ENCODE data around the gene NEK7.

Gene NEK7

GRCh38 chr1:198151688-198152087 lies 5.1 kb upstream of the NEK7 start:
- no peaks in the 10 kb centered on the region for H3K36me3 ChIP-seq (ENCODE audit: insufficient read depth, low read depth, low read length)
- no peak overlapping the region for H3K27ac ChIP-seq (ENCODE audit: low read length)
- no peaks in the 10 kb centered on the region for H3K4me1 ChIP-seq (ENCODE audit: insufficient read depth, low read length)
- H3K27me3 ChIP-seq (ENCODE audit: insufficient read depth, low read length), result no peaks in the 10 kb centered on the region
- no peaks in the 10 kb centered on the region for H3K9me3 ChIP-seq (ENCODE audit: insufficient read depth, low read depth, low read length)
- H3K4me3 ChIP-seq (ENCODE audit: low read length), result no peak overlapping the region
- no peak overlapping the region for H3K9ac ChIP-seq (ENCODE audit: low read depth, low read length)

- Histone ChIP-seq H3K4me3 (ENCODE audit: low read length) (no peak overlapping the region), H3K9ac (ENCODE audit: low read depth, low read length) (no peak overlapping the region), H3K4me1 (ENCODE audit: insufficient read depth, low read length) (peaks cover 4% of the 10 kb centered on the region), H3K9me3 (ENCODE audit: insufficient read depth, low read depth, low read length) (no peaks in the 10 kb centered on the region), H3K36me3 (ENCODE audit: insufficient read depth, low read depth, low read length) (no peaks in the 10 kb centered on the region), H3K27ac (ENCODE audit: low read length) (no peak overlapping the region), H3K27me3 (ENCODE audit: insufficient read depth, low read length) (no peaks in the 10 kb centered on the region)
These were observed 3.7 kb upstream of the NEK7 start for GRCh38 chr1:198153103-198153502.

GRCh38 chr1:198153804-198154203 lies 3.0 kb upstream of the NEK7 start:
- H3K27ac ChIP-seq (ENCODE audit: low read length), result no peak overlapping the region
- no peaks in the 10 kb centered on the region for H3K36me3 ChIP-seq (ENCODE audit: insufficient read depth, low read depth, low read length)
- H3K4me1 ChIP-seq (ENCODE audit: insufficient read depth, low read length), result peaks cover 7% of the 10 kb centered on the region
- no peak overlapping the region for H3K4me3 ChIP-seq (ENCODE audit: low read length)
- H3K9me3 ChIP-seq (ENCODE audit: insufficient read depth, low read depth, low read length), result no peaks in the 10 kb centered on the region
- H3K27me3 ChIP-seq (ENCODE audit: insufficient read depth, low read length), result no peaks in the 10 kb centered on the region
- no peak overlapping the region for H3K9ac ChIP-seq (ENCODE audit: low read depth, low read length)

GRCh38 chr1:198155253-198155652 lies 1.5 kb upstream of the NEK7 start:
- Histone ChIP-seq H3K27me3 (ENCODE audit: insufficient read depth, low read length) (no peaks in the 10 kb centered on the region), H3K27ac (ENCODE audit: low read length) (no peak overlapping the region), H3K4me1 (ENCODE audit: insufficient read depth, low read length) (peaks cover 14% of the 10 kb centered on the region)

GRCh38 chr1:198156111-198156744 lies 570 bp upstream of the NEK7 start:
- Histone ChIP-seq H3K9ac (ENCODE audit: low read depth, low read length) (peak overlapping the region; percentile 86), H3K27ac (ENCODE audit: low read length) (no peak overlapping the region), H3K27me3 (ENCODE audit: insufficient read depth, low read length) (no peaks in the 10 kb centered on the region), H3K4me3 (ENCODE audit: low read length) (peak overlapping the region; percentile 88), H3K9me3 (ENCODE audit: insufficient read depth, low read depth, low read length) (no peaks in the 10 kb centered on the region), H3K36me3 (ENCODE audit: insufficient read depth, low read depth, low read length) (no peaks in the 10 kb centered on the region), H3K4me1 (ENCODE audit: insufficient read depth, low read length) (peaks cover 14% of the 10 kb centered on the region)

More at GRCh38 chr1:198155253-198155652, 1.5 kb upstream of the NEK7 start:
- Histone ChIP-seq H3K9ac (ENCODE audit: low read depth, low read length) (no peak overlapping the region), H3K36me3 (ENCODE audit: insufficient read depth, low read depth, low read length) (no peaks in the 10 kb centered on the region), H3K4me3 (ENCODE audit: low read length) (no peak overlapping the region), H3K9me3 (ENCODE audit: insufficient read depth, low read depth, low read length) (no peaks in the 10 kb centered on the region)

GRCh38 chr1:198157241-198157846 lies 546 bp downstream of the NEK7 start:
- Histone ChIP-seq H3K9ac (ENCODE audit: low read depth, low read length) (peak overlapping the region; percentile 84; the same call in 1 of the 2 replicates), H3K27ac (ENCODE audit: low read length) (no peak overlapping the region), H3K4me3 (ENCODE audit: low read length) (peak overlapping the region; percentile 88), H3K9me3 (ENCODE audit: insufficient read depth, low read depth, low read length) (no peaks in the 10 kb centered on the region), H3K4me1 (ENCODE audit: insufficient read depth, low read length) (peaks cover 16% of the 10 kb centered on the region), H3K27me3 (ENCODE audit: insufficient read depth, low read length) (no peaks in the 10 kb centered on the region), H3K36me3 (ENCODE audit: insufficient read depth, low read depth, low read length) (no peaks in the 10 kb centered on the region)

- Histone ChIP-seq H3K4me1 (ENCODE audit: insufficient read depth, low read length) (peaks cover 16% of the 10 kb centered on the region), H3K36me3 (ENCODE audit: insufficient read depth, low read depth, low read length) (no peaks in the 10 kb centered on the region), H3K27me3 (ENCODE audit: insufficient read depth, low read length) (no peaks in the 10 kb centered on the region), H3K27ac (ENCODE audit: low read length) (peak overlapping the region; percentile 80), H3K9me3 (ENCODE audit: insufficient read depth, low read depth, low read length) (no peaks in the 10 kb centered on the region), H3K9ac (ENCODE audit: low read depth, low read length) (peak overlapping the region; percentile 84; the same call in 1 of the 2 replicates), H3K4me3 (ENCODE audit: low read length) (peak overlapping the region; percentile 88)
These were observed 1.3 kb downstream of the NEK7 start for GRCh38 chr1:198157847-198158725.

- H3K4me3 ChIP-seq (ENCODE audit: low read length), result peak overlapping the region; percentile 88
- no peaks in the 10 kb centered on the region for H3K36me3 ChIP-seq (ENCODE audit: insufficient read depth, low read depth, low read length)
- H3K4me1 ChIP-seq (ENCODE audit: insufficient read depth, low read length), result peaks cover 16% of the 10 kb centered on the region
- H3K9ac ChIP-seq (ENCODE audit: low read depth, low read length), result peak overlapping the region; percentile 89; the same call in 1 of the 2 replicates
- H3K27ac ChIP-seq (ENCODE audit: low read length), result peak overlapping the region; percentile 90
- no peaks in the 10 kb centered on the region for H3K27me3 ChIP-seq (ENCODE audit: insufficient read depth, low read length)
- no peaks in the 10 kb centered on the region for H3K9me3 ChIP-seq (ENCODE audit: insufficient read depth, low read depth, low read length)
These were observed 2.2 kb downstream of the NEK7 start for GRCh38 chr1:198158735-198159589.

- Histone ChIP-seq H3K9me3 (ENCODE audit: insufficient read depth, low read depth, low read length) (no peaks in the 10 kb centered on the region), H3K36me3 (ENCODE audit: insufficient read depth, low read depth, low read length) (no peaks in the 10 kb centered on the region), H3K9ac (ENCODE audit: low read depth, low read length) (peak overlapping the region; percentile 89), H3K4me3 (ENCODE audit: low read length) (no peak overlapping the region), H3K4me1 (ENCODE audit: insufficient read depth, low read length) (peaks cover 19% of the 10 kb centered on the region), H3K27me3 (ENCODE audit: insufficient read depth, low read length) (no peaks in the 10 kb centered on the region), H3K27ac (ENCODE audit: low read length) (peak overlapping the region; percentile 90)
These were observed 3.4 kb downstream of the NEK7 start for GRCh38 chr1:198160222-198160621.

GRCh38 chr1:198160946-198161614 lies 4.3 kb downstream of the NEK7 start:
- Histone ChIP-seq H3K27me3 (ENCODE audit: insufficient read depth, low read length) (no peaks in the 10 kb centered on the region), H3K9me3 (ENCODE audit: insufficient read depth, low read depth, low read length) (no peaks in the 10 kb centered on the region), H3K4me1 (ENCODE audit: insufficient read depth, low read length) (peaks cover 19% of the 10 kb centered on the region), H3K4me3 (ENCODE audit: low read length) (no peak overlapping the region), H3K9ac (ENCODE audit: low read depth, low read length) (no peak overlapping the region), H3K27ac (ENCODE audit: low read length) (no peak overlapping the region), H3K36me3 (ENCODE audit: insufficient read depth, low read depth, low read length) (no peaks in the 10 kb centered on the region)

GRCh38 chr1:198161718-198162090 lies 4.9 kb downstream of the NEK7 start:
- H3K9me3 ChIP-seq (ENCODE audit: insufficient read depth, low read depth, low read length), result no peaks in the 10 kb centered on the region
- peaks cover 19% of the 10 kb centered on the region for H3K4me1 ChIP-seq (ENCODE audit: insufficient read depth, low read length)
- no peak overlapping the region for H3K27ac ChIP-seq (ENCODE audit: low read length)
- H3K27me3 ChIP-seq (ENCODE audit: insufficient read depth, low read length), result no peaks in the 10 kb centered on the region
- H3K36me3 ChIP-seq (ENCODE audit: insufficient read depth, low read depth, low read length), result no peaks in the 10 kb centered on the region
- no peak overlapping the region for H3K9ac ChIP-seq (ENCODE audit: low read depth, low read length)
- H3K4me3 ChIP-seq (ENCODE audit: low read length), result no peak overlapping the region

Measured in iPS-20b (cell line).